Epithelial cell of proximal tubule (primary cell): ENCODE data around the gene NEDD9. TPM values are rescaled to one million over a fixed set of nuclear protein-coding genes. Genes with fewer than 3 reads are reported as not detected.
A peak's percentile ranks its signal among the peaks of the same experiment; 100 is the strongest.

ENCODE experiments used
- DNase-seq: peaks from one replicate; pipeline ENCODE4 v3.0.0-alpha.2; 2011; ENCODE audit warnings: low read depth
- H3K4me3 ChIP-seq: 2 replicates; pipeline ENCODE4 v1.5.1; 2011; ENCODE audit warnings: low read depth, mild to moderate bottlenecking, low read length
- CTCF ChIP-seq: conservative IDR thresholded peaks from 2 replicates; pipeline ENCODE4 v1.5.1; 2012; ENCODE audit warnings: low read depth, mild to moderate bottlenecking, low read length
- total RNA-seq: library from RNA; depleted of rRNA; stranded (reverse); fragments of >200 nt; gene quantifications from 2 replicates; pipeline ENCODE4 v1.2.3, GENCODE V29; 2015

NEDD9 gene
- total RNA-seq, 1 donor from 2014 or later = 35.1 TPM

GRCh38 chr6:11222385-11223277 lies 9.8 kb downstream of the NEDD9 start:
- no peak for TF ChIP-seq CTCF
- H3K4me3 ChIP-seq = no peak overlapping the region
- no peak for DNase-seq

GRCh38 chr6:11221623-11222384 lies 10.7 kb downstream of the NEDD9 start:
- H3K4me3 ChIP-seq = no peak overlapping the region
- DNase-seq = no peak
- no peak for TF ChIP-seq CTCF

- TF ChIP-seq CTCF = no peak
- no peak for DNase-seq
- H3K4me3 ChIP-seq = no peak overlapping the region
Measured at GRCh38 chr6:11219400-11219834, 13.1 kb downstream of the NEDD9 start.

- H3K4me3 ChIP-seq = peak overlapping the region; percentile 4
- no peak for DNase-seq
- no peak for TF ChIP-seq CTCF
Measured at GRCh38 chr6:11218538-11219399, 13.7 kb downstream of the NEDD9 start.

GRCh38 chr6:11218102-11218442 lies 14.4 kb downstream of the NEDD9 start:
- no peak for TF ChIP-seq CTCF
- no peak for DNase-seq
- no peak overlapping the region for H3K4me3 ChIP-seq

GRCh38 chr6:11217360-11218101 lies 14.9 kb downstream of the NEDD9 start:
- TF ChIP-seq CTCF = no peak
- H3K4me3 ChIP-seq = no peak overlapping the region
- no peak for DNase-seq
